GM04504 (cell line): ENCODE results near the gene ANKRD63.

ENCODE experiments used
- DNase-seq: peaks from one replicate; pipeline ENCODE4 v3.0.0-alpha.2; 2012; ENCODE audit warnings: low read depth

The ANKRD63 gene

DNA sequence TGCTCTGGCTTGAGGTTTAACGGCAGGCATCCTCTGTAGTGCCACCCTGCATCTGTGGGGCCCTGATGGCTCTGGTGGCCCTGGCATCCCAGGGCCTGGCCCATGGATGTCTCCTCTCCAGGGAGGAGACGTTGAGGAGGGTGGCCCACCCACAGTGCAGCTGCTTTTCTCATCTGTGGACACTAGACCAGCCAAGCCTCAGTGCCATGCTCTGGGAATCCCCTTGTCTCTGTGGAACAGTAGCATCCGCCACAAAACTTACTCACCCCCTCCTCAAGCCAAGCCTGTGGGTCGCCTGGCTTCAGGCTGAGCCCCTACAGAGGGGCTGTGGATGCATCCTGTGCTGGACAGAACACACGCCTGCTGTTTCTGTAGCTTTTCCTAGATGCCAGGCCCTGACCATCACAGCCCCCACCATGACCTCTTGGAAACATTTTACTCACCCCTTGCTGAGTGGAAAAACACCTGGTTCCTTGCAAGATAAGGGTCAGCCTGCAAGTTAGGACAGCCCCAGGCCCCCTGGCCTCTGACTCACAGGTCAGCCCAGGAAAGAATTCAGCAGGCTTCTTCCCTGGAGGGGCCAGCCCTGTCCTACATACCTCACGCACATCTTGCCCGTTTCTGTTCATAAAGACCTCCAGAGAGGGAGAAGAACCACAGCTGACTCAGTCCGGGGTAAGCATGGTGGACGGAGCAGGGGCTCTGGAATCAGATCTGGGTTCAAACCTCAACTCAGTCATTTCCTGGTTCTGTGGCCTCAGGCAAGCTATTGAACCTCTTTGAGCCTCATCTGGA lies 25.0 kb downstream of the ANKRD63 start:
- DNase-seq, result no peak

DNA sequence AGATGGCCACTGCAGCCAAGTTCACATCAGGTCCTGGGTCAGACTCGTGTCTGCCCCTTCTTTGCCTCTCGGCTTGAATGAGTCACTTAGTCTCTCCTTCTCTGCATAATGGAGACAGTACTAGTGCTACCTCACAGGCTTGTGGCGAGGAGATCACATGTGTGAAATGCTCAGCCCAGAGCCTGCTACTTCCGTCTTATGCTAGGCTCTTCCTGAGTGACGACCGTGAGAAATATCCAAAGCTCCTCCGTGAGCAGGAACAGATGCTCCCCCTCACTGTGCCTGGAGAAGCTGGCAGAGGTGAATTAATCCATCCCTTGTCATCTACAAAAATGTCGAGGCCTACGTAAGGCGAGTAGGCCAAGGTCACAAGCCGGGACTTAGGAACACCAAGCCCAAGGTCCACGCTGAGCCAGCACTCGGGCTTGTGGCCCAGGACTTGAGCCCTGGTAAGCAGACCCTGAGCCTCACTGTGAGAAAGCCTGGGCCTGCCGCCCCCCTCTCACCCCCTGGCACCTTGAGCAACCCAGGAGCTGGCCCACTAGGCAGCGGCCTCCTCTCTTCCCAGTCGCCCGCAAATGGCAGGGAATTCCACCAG lies 26.1 kb downstream of the ANKRD63 start:
- DNase-seq, result no peak

DNA sequence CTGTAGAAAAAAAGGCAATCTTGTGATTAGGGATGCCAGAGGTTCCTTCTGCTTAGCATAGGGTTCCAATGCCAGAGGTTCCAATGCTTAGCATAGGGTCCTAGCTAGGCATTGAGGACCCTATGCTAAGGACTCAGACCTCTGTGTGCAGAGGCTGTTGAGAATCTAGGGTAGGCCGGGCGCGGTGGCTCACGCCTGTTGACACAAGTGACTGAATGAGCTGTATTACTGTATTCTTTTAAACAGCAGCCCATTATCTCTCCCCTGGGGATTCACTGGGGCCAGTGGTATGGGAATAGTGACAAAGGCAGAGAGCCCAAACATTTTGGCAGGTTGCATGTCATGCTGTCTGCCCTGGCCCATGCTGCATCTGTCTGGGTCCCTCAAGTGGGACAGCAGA lies 27.8 kb downstream of the ANKRD63 start:
- DNase-seq, result no peak

- no peak for DNase-seq
These were observed 28.4 kb downstream of the ANKRD63 start for GRCh38 chr15:40254452-40254851.

DNA sequence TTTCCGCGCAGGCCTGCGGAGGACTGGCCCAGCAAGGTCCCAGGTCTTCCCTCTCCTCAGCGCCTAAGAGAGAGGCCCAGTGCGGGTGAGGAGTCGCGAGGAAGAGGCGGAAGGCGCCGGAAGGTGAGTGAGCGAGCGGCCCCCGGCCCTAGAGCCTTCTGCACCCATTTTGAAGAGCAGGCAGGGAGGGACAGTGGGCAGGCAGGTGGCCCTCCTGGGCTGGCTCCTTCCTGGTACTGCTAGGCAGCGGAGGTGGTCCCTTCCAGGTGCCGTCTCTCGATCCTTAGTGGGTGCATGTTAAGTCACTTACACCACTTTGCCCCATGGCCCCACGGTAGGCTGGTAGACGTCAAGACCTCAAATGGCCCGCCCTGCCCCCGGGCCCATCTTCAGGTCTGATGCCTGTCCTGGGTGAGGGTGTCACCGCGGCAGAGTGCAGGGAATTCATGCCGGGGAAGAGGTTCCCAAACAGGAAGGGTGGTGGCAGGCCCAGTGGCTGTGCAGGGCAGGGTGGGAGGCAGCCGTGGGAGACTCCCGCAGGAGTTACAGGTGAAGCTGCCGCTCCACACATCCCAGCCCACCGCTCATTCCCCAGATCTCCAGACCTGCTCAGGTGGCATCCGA lies 29.6 kb downstream of the ANKRD63 start:
- no peak for DNase-seq

- no peak for DNase-seq
These were observed 30.3 kb downstream of the ANKRD63 start for GRCh38 chr15:40252438-40253166.

DNA sequence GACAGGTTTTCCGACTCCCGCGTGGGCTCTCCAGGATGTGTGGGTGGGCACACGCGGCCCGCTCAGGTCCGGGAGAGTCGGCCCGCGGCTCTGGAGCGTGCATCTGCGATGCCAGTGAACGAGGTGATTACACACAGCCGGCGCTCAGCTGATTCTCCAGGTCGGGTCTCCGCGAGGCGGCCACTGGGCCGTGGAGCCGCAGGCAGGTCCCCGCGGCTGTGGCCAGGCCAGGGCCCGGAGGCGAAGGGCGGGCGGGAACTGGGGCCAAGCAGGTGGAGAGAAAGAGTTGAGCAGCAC lies 30.8 kb downstream of the ANKRD63 start:
- DNase-seq, result no peak

GRCh38 chr15:40251486-40252140 lies 31.3 kb downstream of the ANKRD63 start:
- no peak for DNase-seq

- no peak for DNase-seq
These were observed 31.9 kb downstream of the ANKRD63 start for GRCh38 chr15:40250771-40251483.

- DNase-seq, result no peak
These were observed 32.6 kb downstream of the ANKRD63 start for GRCh38 chr15:40250304-40250656.

DNA sequence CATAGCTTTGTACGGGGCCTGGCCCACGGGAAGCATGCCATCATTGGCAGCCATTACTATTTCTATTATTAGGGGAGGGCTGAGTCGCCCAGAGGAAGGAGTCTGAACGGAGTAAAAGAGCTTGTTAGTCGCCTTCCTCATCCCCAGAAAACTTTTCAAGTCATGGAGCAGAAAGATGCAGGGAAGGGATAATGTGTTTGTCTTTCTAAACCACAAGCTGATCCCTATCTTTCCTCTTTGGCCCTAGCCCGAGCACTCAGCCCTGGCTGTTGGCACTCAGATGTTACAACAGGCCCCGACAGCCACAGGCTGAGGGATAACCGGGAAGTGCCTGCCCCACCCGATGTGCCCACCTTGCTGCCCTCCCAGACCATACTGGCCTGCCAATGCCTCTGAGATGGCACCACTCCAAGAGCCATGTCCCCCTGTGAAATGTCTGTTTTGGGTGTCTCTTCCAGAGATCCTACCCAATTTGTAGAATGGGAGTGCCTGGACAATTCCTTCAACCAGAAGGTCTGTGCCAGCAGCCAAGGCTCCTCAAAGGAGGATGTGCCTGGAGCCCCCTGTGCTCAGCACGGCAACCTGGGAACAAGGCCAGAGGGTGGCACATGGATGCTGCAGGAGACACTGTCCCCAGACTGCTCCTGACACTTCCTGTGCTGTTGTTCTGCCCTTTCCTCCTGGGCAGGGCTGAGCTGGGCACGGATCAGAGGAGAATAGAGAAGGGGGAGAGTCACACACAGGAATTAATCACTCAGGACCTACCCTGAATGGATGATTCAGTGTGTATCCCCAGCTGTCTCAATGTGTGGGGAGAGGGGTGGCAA lies 33.2 kb downstream of the ANKRD63 start:
- DNase-seq, result no peak

DNA sequence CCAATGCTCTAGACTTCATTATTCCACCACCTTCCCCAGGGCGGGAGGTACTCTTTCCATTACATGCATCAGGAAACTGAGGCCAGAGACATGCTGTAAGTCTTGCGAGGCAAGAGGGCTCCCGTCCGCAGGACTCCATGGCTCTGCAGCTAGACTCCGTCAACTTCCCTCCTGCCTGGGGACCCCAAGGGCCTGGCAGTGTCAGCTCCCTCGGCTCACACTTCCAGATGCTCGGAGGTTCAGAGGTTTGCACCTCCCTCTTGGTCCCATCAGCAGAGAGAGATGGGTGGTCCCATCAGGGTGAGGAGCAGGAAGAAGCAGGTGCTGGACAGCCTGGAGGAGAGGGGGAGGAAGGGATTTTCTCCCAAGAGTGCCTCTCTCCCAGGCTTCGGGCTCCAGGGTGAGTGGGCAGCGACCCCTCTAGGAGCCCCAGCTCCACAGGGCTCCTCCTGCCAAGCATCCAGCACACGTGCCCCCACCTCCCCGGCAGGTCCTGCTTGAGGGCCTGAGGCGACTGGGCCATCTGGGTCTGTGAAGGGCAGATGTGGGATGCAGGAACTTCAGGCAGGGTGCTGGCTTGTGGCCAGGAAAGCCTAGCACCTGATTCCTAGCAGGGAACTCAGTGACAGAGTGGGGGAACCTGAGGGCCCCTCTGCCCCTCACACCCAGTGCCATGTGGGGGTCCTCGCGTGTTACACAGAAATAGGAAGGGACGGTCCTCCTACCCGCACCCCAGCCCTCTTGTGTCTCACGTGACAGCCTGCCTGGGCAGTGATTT lies 34.7 kb downstream of the ANKRD63 start:
- no peak for DNase-seq

DNA sequence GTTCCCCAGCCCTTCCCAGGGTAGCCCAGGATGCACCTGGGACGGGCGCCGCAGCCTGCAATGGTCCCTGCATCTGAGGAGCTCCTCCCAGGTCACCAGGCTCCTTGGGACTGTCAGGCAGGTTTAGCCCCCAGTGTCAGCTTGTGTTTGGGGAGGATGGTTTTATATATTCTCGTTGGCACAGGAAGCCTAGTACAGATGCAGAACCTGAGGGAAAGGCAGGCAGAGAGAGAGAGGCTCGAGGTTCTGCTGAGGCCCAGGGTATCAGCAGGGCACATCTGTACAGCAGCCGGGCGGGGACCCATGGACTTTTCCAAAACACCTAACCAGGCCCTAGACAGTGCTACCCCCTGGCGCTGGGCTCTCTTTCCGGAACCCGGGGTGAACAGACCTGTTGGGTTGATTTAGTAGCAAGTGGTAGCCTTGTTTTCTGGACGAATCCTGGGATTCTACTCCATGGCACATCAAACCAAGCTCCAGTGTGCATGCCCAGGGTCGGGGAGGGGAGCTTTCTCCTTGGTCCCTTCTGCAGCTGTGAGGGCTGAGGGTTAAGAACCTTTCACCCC lies 35.4 kb downstream of the ANKRD63 start:
- no peak for DNase-seq

GRCh38 chr15:40246496-40247280 lies 36.2 kb downstream of the ANKRD63 start:
- no peak for DNase-seq

- no peak for DNase-seq
These were observed 37.0 kb downstream of the ANKRD63 start for GRCh38 chr15:40245666-40246450.

GRCh38 chr15:40244961-40245523 lies 37.8 kb downstream of the ANKRD63 start:
- no peak for DNase-seq

DNA sequence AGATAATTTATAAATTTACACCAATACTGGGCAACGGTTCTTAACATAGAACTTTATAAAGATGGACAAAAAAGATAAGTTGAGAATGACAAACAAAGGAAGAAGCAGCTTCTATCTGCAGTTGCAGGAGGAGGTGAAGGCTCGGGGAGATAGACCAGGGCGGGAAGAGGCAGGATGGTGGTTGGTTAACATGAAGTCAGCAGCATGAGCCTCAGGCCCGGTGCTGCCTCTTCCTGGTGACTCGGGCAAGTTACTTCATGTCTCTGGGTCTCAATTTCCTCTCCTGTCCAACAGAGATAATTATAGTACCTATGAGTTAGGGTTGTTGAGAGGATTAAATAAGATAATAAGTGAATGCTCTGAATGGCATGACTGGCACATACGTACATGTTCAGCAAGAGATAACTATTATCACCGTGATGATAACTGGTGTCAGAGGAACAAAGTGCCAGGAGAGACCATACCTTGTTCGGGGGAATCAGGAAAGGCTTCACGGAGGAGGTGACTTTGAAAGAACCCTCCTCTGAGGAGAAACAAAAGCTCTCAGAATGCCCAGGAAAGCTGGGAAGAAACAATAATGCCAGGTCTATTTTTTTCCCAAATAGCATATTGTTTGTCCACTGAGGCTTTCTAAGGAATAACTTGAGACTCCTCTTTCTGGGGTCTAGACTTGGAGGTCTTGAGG lies 39.6 kb downstream of the ANKRD63 start:
- no peak for DNase-seq
